Tibial artery (tissue), 4 donors: ENCODE results near the gene JPT1.

Experiments
- DNase-seq, 2 donors: peaks; one replicate each; pipeline ENCODE4 v3.0.0-alpha.2; 2019
- H3K27ac ChIP-seq, 2 donors: fragments of 200-600 bp; sonication (generic) in 1 of 2; 1 replicate in 1 of 2; 2 replicates in 1 of 2; pipeline ENCODE4 v1.5.1; 2018 to 2019; ENCODE audit warnings: mild to moderate bottlenecking in 1 of 2
- H3K27me3 ChIP-seq, 2 donors: fragments of 200-600 bp; sonication (generic) in 1 of 2; one replicate each; pipeline versions ENCODE4 v1.5.1 to v1.6.0; 2016 to 2019
- H3K36me3 ChIP-seq, 3 donors: fragments of 200-600 bp; sonication (generic) in 2 of 3; one replicate each; pipeline ENCODE4 v1.5.1; 2016 to 2019; ENCODE audit warnings: mild to moderate bottlenecking in 2 of 3
- H3K4me1 ChIP-seq, 4 donors: fragments of 200-600 bp; sonication (generic) in 2 of 4; 1 replicate in 3 of 4; 2 replicates in 1 of 4; pipeline ENCODE4 v1.5.1; 2016 to 2019
- H3K4me3 ChIP-seq, 2 donors: fragments of 200-600 bp; sonication (generic) in 1 of 2; 1 replicate in 1 of 2; 2 replicates in 1 of 2; pipeline ENCODE4 v1.5.1; 2018 to 2019; ENCODE audit warnings: mild to moderate bottlenecking in 2 of 2
- H3K9me3 ChIP-seq, 3 donors: fragments of 200-600 bp; sonication (generic) in 1 of 3; one replicate each; pipeline ENCODE4 v1.5.1; 2016 to 2019
- CTCF ChIP-seq, 2 experiments: fragments of 200-600 bp in 1 of 2; fragments of 450-650 bp in 1 of 2; IDR thresholded peaks; one replicate each; pipeline ENCODE4 v1.5.1; 2017 to 2019; ENCODE audit warnings: antibody characterized with exemption in 2 of 2, mild to moderate bottlenecking in 1 of 2, moderate library complexity in 1 of 2
- intact Hi-C: fragments of 100-400 bp; cut with DNase I; formaldehyde crosslinking; loops from one replicate; pipeline ENCODE4 v1.15.0; 2023; ENCODE audit warnings: low total_unique reads

JPT1 gene

DNA sequence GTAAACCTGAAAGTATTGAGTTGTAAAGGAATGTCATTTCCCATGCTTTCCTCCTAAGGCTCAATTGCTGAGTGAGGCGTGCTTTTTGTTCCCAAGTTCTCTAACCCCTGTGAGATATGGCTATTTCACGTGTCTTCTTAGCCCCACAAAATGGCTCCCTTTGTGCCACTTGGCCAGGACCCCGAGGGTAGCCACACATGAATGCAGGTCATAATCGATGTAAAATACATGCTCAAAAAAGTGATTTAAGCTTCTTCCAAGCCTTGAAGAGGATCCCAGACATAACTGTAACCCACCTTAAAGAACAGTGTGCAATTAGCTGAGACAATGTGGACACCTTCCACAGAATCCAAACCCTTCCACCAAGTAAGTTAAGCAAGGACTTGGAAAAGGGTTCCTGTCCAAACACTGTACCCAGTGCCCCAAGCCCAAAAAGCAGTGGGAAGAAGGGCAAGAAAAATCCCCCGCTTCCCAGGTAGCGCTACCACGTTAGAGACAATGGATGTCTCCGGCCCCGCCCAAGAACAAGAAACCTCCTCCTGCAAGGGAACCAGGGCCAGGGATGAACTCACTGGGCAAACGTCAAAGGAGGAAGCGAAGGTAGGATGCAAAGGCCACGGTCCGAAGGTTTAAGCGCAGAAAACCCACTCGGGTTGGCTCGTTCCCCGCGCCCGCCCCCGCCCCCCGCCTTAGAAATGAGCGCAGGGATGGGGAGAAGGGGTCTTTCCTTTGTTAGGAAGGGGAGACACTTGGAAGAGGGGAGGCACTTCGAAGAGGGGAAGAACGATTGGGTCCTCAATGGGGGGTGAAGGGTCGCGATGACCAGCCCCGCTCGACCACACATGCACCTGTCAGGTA lies 1.2 kb downstream of the JPT1 start:
- intact Hi-C loops: no loop called here
- Histone ChIP-seq H3K36me3 (peaks cover 0 to 5% (median 0%) of the 10 kb centered on the region in 3 donors), H3K27ac (no peak overlapping the region), H3K4me1 (peaks cover 0 to 14% (median 12%) of the 10 kb centered on the region in 4 donors), H3K27me3 (peaks cover 0 to 4% of the 10 kb centered on the region in 2 donors), H3K9me3 (no peaks in the 10 kb centered on the region), H3K4me3 (peak overlapping the region; percentile 66 to 88)
- DNase-seq: peak in 1 of 2 donors; percentile 55
- no peak for TF ChIP-seq CTCF (IDR thresholded peaks at IDR 0.05)

DNA sequence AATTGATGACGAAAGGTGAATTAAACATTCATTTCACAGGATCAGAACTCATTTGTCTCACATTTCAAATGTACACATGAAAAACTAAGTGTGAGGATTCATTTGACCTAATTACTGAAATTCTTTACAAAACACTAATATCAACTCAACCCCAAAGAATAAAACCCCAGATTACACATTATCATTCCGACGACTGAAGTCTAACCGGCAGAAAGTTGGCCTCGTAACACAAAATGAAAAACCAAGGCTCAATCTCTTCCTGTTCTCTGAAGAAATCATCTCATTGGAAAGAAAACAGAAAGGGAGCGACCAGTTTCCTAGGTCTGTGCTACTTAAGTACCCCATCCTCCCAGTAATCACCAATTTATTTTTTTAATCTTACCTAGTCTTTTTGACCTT lies 1.8 kb downstream of the JPT1 start:
- H3K9me3 ChIP-seq: no peaks in the 10 kb centered on the region
- TF ChIP-seq CTCF (IDR thresholded peaks at IDR 0.05): no peak
- DNase-seq: no peak
- intact Hi-C loops: no loop called here
- peaks cover 0 to 6% (median 4%) of the 10 kb centered on the region in 3 donors for H3K36me3 ChIP-seq
- peaks cover 0 to 14% (median 12%) of the 10 kb centered on the region in 4 donors for H3K4me1 ChIP-seq
- peaks cover 0 to 4% of the 10 kb centered on the region in 2 donors for H3K27me3 ChIP-seq
- H3K27ac ChIP-seq: no peak overlapping the region
- no peak overlapping the region for H3K4me3 ChIP-seq

DNA sequence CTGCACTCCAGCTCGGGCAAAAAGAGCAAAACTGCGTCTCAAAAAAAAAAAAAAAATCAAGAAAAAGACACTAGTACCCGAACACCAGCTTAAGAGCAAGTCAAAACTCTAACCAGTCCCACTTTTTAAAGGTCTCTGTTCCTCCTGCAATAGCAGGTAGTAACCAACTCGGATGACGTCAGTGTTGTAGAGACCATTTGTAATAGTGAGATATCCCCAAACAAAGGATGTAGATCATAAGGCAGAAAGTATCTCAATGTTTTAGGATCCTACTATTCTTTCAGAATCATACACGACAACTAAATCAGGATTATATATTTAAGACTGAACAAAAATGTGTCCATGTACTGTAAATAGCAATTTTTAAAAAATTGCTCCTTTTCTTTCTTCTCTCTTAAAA lies 2.4 kb downstream of the JPT1 start:
- peaks cover 0 to 4% of the 10 kb centered on the region in 2 donors for H3K27me3 ChIP-seq
- peaks cover 0 to 14% (median 12%) of the 10 kb centered on the region in 4 donors for H3K4me1 ChIP-seq
- H3K27ac ChIP-seq: no peak overlapping the region
- intact Hi-C loops: no loop called here
- H3K9me3 ChIP-seq: no peaks in the 10 kb centered on the region
- H3K4me3 ChIP-seq: no peak overlapping the region
- DNase-seq: no peak
- H3K36me3 ChIP-seq: peaks cover 0 to 10% (median 8%) of the 10 kb centered on the region in 3 donors
- TF ChIP-seq CTCF (IDR thresholded peaks at IDR 0.05): no peak

- Histone ChIP-seq H3K27ac (no peak overlapping the region), H3K4me1 (peaks cover 0 to 3% (median 1%) of the 10 kb centered on the region in 4 donors), H3K4me3 (no peak overlapping the region), H3K9me3 (no peaks in the 10 kb centered on the region), H3K27me3 (no peaks in the 10 kb centered on the region), H3K36me3 (peaks cover 0 to 31% (median 11%) of the 10 kb centered on the region in 3 donors)
- peak in 1 of 2 donors; percentile 15 for DNase-seq
- no peak for TF ChIP-seq CTCF (IDR thresholded peaks at IDR 0.05)
- intact Hi-C loops: no loop called here
Measured at GRCh38 chr17:75147878-75148546, 6.3 kb downstream of the JPT1 start.

DNA sequence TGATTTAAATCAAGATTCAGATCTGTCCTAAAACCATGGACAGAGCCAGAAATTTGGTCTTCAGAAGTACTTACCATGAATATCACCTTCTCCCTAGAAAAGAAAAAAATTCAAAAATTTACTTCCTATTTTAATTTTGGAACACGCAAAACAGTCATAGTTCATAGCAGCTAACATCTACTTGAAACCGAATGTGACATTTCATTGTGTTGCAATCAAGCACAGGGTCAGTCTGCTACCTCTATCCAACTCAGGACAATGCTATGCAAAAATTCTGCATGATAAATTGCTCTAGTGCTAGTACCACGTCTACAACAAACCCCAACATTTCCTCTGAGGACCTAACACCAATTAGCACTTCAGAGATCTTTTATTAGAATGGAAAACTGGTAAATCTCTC lies 7.7 kb downstream of the JPT1 start:
- Histone ChIP-seq H3K4me3 (no peak overlapping the region), H3K36me3 (peaks cover 0 to 38% (median 11%) of the 10 kb centered on the region in 3 donors), H3K27ac (no peak overlapping the region), H3K9me3 (no peaks in the 10 kb centered on the region), H3K4me1 (no peaks in the 10 kb centered on the region), H3K27me3 (no peaks in the 10 kb centered on the region)
- no peak for TF ChIP-seq CTCF (IDR thresholded peaks at IDR 0.05)
- DNase-seq: no peak
- intact Hi-C loops: no loop called here
